ENCODE data around the gene ULK3. TPM values are rescaled to one million over a fixed set of nuclear protein-coding genes. Genes with fewer than 3 reads are reported as not detected.
A peak's percentile ranks its signal among the peaks of the same experiment; 100 is the strongest.

Gene ULK3
- total RNA-seq, 1 donor from 2014 or later: 34.1 TPM

DNA sequence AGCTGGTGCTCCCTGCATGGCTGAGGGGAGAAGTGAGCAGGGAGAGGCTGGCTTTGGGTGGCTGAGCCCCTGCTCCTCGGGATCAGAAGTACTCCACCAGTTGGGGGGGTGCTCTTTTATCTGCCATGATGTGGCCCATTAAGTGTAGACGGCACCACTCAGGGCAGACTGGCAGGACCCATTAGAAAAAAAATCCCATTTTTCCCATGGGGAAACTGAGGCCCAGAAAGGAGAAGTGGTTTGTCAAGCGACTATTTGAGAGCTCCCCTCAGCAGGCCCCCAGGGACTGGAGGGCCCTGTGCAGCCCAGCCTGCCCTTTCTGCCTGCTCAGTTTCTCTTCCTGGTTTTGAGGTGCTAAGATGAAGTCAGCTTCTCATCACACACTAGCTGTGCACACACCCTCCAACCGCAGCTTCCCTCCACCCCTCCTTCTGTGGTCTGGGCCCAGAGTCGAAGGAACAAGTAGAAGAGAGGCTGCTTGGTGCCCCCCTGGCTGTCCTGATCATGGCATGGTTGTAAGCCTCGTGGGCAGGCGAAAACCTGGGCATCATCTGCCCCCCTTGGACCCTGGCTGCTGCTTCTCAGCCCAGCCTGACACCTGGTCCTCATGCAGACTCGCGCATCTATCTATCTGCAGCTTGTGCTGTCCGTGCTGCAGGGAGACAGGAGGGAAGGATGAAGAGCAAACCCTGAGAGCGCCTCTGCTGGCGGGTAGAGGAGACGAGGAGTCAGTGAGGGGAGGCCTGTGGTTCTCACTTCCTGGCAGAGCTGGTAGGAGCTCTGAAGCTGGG is 55.5 kb downstream of the ULK3 start:
- peak overlapping the region; percentile 98 for H3K27ac ChIP-seq (replicated peaks)
- DNase-seq: peak; percentile 57
- TF ChIP-seq, protein P1, sequence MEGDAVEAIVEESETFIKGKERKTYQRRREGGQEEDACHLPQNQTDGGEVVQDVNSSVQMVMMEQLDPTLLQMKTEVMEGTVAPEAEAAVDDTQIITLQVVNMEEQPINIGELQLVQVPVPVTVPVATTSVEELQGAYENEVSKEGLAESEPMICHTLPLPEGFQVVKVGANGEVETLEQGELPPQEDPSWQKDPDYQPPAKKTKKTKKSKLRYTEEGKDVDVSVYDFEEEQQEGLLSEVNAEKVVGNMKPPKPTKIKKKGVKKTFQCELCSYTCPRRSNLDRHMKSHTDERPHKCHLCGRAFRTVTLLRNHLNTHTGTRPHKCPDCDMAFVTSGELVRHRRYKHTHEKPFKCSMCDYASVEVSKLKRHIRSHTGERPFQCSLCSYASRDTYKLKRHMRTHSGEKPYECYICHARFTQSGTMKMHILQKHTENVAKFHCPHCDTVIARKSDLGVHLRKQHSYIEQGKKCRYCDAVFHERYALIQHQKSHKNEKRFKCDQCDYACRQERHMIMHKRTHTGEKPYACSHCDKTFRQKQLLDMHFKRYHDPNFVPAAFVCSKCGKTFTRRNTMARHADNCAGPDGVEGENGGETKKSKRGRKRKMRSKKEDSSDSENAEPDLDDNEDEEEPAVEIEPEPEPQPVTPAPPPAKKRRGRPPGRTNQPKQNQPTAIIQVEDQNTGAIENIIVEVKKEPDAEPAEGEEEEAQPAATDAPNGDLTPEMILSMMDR (IDR thresholded peaks at IDR 0.05; ENCODE audit: borderline replicate concordance): peak; percentile 55
- H3K27me3 ChIP-seq (ENCODE audit: low read depth): no peaks in the 10 kb centered on the region
- H3K4me3 ChIP-seq: peak overlapping the region; percentile 45
- peaks cover 100% of the 10 kb centered on the region for H3K4me1 ChIP-seq
- no peaks in the 10 kb centered on the region for H3K9me3 ChIP-seq (replicated peaks)
- H3K36me3 ChIP-seq: no peaks in the 10 kb centered on the region
- intact Hi-C loops (cut with micrococcal nuclease): no loop called here

DNA sequence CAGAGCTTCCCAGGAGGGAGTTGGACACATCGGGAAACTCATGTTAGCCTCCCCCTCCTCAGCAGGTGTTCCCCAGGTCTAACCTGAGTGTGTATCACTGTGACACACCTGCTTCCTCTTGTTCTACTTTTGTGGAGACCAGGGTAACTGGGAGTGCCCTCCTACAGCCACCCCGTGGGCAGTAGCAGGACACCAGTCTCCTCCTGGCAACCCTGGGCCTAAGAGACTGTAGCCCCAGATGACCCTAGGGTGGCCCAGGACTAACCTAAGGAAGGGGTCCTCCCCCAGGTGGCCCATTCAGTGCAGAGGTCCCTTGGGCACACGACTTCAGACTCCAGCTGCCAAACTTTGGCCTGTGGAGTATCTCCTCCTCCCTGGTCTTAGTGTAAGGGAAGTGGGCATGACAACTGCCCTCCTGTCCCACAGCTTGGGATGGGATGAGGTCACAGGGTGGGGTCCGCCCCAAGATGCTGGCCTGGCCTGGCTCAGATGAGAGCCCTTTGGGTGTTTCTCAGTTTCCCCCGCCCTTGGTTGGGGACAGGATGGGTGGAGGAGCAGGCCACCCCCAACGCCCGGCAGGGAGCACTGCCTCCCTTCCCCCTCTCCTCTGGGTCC is 56.3 kb downstream of the ULK3 start:
- intact Hi-C loops (cut with micrococcal nuclease): no loop called here
- H3K27me3 ChIP-seq (ENCODE audit: low read depth): no peaks in the 10 kb centered on the region
- TF ChIP-seq, protein P1 (IDR thresholded peaks at IDR 0.05; ENCODE audit: borderline replicate concordance): no peak
- peaks cover 95% of the 10 kb centered on the region for H3K4me1 ChIP-seq
- H3K27ac ChIP-seq (replicated peaks): peak overlapping the region; percentile 98
- DNase-seq: peak; percentile 57
- no peaks in the 10 kb centered on the region for H3K9me3 ChIP-seq (replicated peaks)
- peak overlapping the region; percentile 45 for H3K4me3 ChIP-seq
- no peaks in the 10 kb centered on the region for H3K36me3 ChIP-seq

Small RNAs within 50 kb of the gene (microRNA-seq; reads per million reads assigned to microRNA genes)
- gene MIR4513 (not detected), gene MIR6882 (1.6 reads per million)

Other genes with a start within 250 kb of the ULK3 start
- 53.1 TPM for gene CLK3, start 227.3 kb downstream of the ULK3 start, total RNA-seq
- gene EDC3, start 147.1 kb downstream of the ULK3 start, total RNA-seq: 17.2 TPM
- gene CYP1A1, start 117.6 kb downstream of the ULK3 start, total RNA-seq: 0.41 TPM
- not detected for gene CYP1A2, start 94.3 kb downstream of the ULK3 start, total RNA-seq
- 34.0 TPM for gene CSK, start 61.1 kb downstream of the ULK3 start, total RNA-seq
- gene LMAN1L, start 30.3 kb downstream of the ULK3 start, total RNA-seq: 8.1 TPM
- gene CPLX3, start 16.5 kb downstream of the ULK3 start, total RNA-seq: 1.2 TPM
- 40.7 TPM for gene SCAMP2, start 30.2 kb upstream of the ULK3 start, total RNA-seq
- 52.3 TPM for gene MPI, start 46.9 kb upstream of the ULK3 start, total RNA-seq
- 108 TPM for gene FAM219B, start 63.7 kb upstream of the ULK3 start, total RNA-seq
- 1,257 TPM for gene COX5A, start 94.9 kb upstream of the ULK3 start, total RNA-seq
- gene RPP25, start 113.6 kb upstream of the ULK3 start, total RNA-seq: 2.4 TPM
- 3.0 TPM for gene SCAMP5, start 152.4 kb upstream of the ULK3 start, total RNA-seq
- 5.0 TPM for gene PPCDC, start 180.4 kb upstream of the ULK3 start, total RNA-seq

Data from left ventricle myocardium inferior (tissue), 1 donor.